H1 (cell line): ENCODE data around the gene TEX35. TPM values are rescaled to one million over a fixed set of nuclear protein-coding genes. Genes with fewer than 3 reads are reported as not detected.

Source experiments
- CHD7 ChIP-seq: fragments of 300-600 bp; sonication (generic); IDR thresholded peaks from 2 replicates; pipeline ENCODE4 v1.7.1; 2012; ENCODE audit warnings: low read length, moderate library complexity, mild to moderate bottlenecking, inconsistent platforms; ENCODE audit not compliant: insufficient replicate concordance
- E2F6 ChIP-seq: IDR thresholded peaks from 2 replicates; pipeline ENCODE4 v1.6.1; 2012; ENCODE audit warnings: inconsistent platforms
- FOSL1 ChIP-seq: IDR thresholded peaks from 2 replicates; pipeline ENCODE4 v1.6.1; 2011; ENCODE audit warnings: mild to moderate bottlenecking, low read depth, low read length, moderate library complexity; ENCODE audit not compliant: insufficient read depth
- GTF2F1 ChIP-seq: IDR thresholded peaks from 2 replicates; pipeline ENCODE4 v1.6.1; 2012; ENCODE audit warnings: low read depth, low read length, improper control_type of control experiment, borderline replicate concordance
- HDAC2 ChIP-seq, 2 experiments: fragments of 300-600 bp in 1 of 2; sonication (generic) in 1 of 2; IDR thresholded peaks; 2 replicates each; pipeline ENCODE4 v1.6.1; 2011 to 2012; ENCODE audit warnings: low read depth in 2 of 2, low read length in 2 of 2, mild to moderate bottlenecking in 2 of 2, moderate library complexity in 2 of 2, borderline replicate concordance in 1 of 2, inconsistent platforms in 1 of 2
- SAP30 ChIP-seq: fragments of 300-600 bp; sonication (generic); IDR thresholded peaks from 2 replicates; pipeline ENCODE4 v1.7.1; 2012; ENCODE audit warnings: low read length, moderate library complexity, mild to moderate bottlenecking, inconsistent platforms; ENCODE audit not compliant: insufficient read depth, insufficient replicate concordance
- SIX5 ChIP-seq: IDR thresholded peaks from 2 replicates; pipeline ENCODE4 v1.6.1; 2011; ENCODE audit warnings: mild to moderate bottlenecking, low read depth, low read length
- polyA plus RNA-seq, 7 experiments: library from polyadenylated mRNA; depleted of rRNA in 3 of 7; stranded (reverse) in 5 of 7; unstranded in 2 of 7; fragments of >200 nt in 5 of 7; fragments of 200-250 nt in 2 of 7; gene quantifications; 1 replicate in 5 of 7; 2 replicates in 1 of 7; 4 replicates in 1 of 7; pipeline versions ENCODE4 v1.2.1 to v1.2.3, GENCODE V29; 2011 to 2013; ENCODE audit warnings: missing spikeins in 2 of 7, mixed read lengths in 2 of 7
- total RNA-seq: library from RNA; stranded (reverse); fragmentation: NEBNext Ultra II Directional; extraction: Animal tissue kit (Norgen Biotek cat#: 25700); gene quantifications from 2 replicates; pipeline ENCODE4 v1.2.1, GENCODE V29; 2021

The TEX35 gene
- total and polyA plus RNA-seq, 2 of the 8 experiments (the other 6 are each of a cell fraction or from before 2014, with no cell fraction given): 0.03 TPM; not detected in 1

GRCh38 chr1:178464141-178464540, 48.8 kb upstream of the TEX35 start (continued):
- TF ChIP-seq CHD7: no peak
- no peak for TF ChIP-seq E2F6
- no peak for TF ChIP-seq HDAC2 (IDR thresholded peaks at IDR 0.05; ENCODE audit: borderline replicate concordance in 1 of 2, low read depth in 2 of 2, low read length in 2 of 2)
- TF ChIP-seq SAP30: no peak
- TF ChIP-seq GTF2F1: no peak
- TF ChIP-seq SIX5: no peak
- no peak for TF ChIP-seq FOSL1
